BJ (cell line): ENCODE data around the gene TEX30. TPM values are rescaled to one million over a fixed set of nuclear protein-coding genes. Genes with fewer than 3 reads are reported as not detected.

ENCODE experiments used
- CTCF ChIA-PET: fragments of 350-600 bp; formaldehyde crosslinking; extraction: SDS; loops from one replicate; lab custom pipeline; 2021; ENCODE audit warnings: antibody characterized with exemption, inconsistent platforms; lab: Yijun Ruan, JAX
- POLR2A ChIA-PET: fragments of 300-600 bp; sonication (Branson Sonifier 250); formaldehyde crosslinking; extraction: SDS; loops from one replicate; lab custom pipeline; 2021; ENCODE audit warnings: antibody characterized with exemption; lab: Charles Lee
- DNase-seq: peaks from one replicate; pipeline ENCODE4 v3.0.0-alpha.2; 2011; ENCODE audit warnings: low read depth
- H3K27me3 ChIP-seq: 2 replicates; pipeline ENCODE4 v1.6.0; 2011; ENCODE audit warnings: low read length; ENCODE audit not compliant: control insufficient read depth, insufficient read depth
- H3K36me3 ChIP-seq: 2 replicates; pipeline ENCODE4 v1.5.1; 2011; ENCODE audit warnings: low read length; ENCODE audit not compliant: control insufficient read depth, insufficient read depth
- H3K4me3 ChIP-seq: 2 replicates; pipeline ENCODE4 v1.5.1; 2011; ENCODE audit warnings: low read depth, mild to moderate bottlenecking, control low read depth, low read length
- polyA plus RNA-seq: library from polyadenylated mRNA; depleted of rRNA; stranded (reverse); fragments of >200 nt; gene quantifications from 2 replicates; pipeline ENCODE4 v1.2.3, GENCODE V29; 2011
- TF ChIP-seq, protein P1 (sequence below): IDR thresholded peaks from 2 replicates; pipeline ENCODE4 v1.5.1; 2011; ENCODE audit warnings: low read depth, mild to moderate bottlenecking, control low read depth, inconsistent platforms, low read length, moderate library complexity; ENCODE audit not compliant: insufficient read depth

TEX30 gene
- polyA plus RNA-seq, 1 experiment = 5.5 TPM

DNA sequence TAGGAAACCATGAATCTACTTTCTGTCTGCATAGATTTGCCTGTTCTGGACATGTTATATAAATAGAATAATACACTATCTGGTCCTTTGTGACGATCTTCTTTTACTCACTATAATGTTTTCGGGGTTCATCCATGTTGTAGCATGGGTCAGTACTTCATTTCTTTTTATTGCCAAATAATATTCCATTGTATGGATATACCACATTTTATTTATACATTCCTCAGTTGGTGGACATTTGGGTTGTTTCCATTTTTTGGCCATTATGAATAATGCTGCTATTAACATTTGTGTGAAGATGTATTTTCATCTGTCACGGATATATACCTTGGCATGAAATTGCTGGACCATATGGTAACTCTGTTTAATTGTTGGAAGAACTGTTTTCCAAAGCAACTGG lies 32.1 kb upstream of the TEX30 start:
- Histone ChIP-seq H3K27me3 (no peaks in the 10 kb centered on the region), H3K4me3 (no peak overlapping the region), H3K36me3 (peaks cover 1% of the 10 kb centered on the region; the same call in 1 of the 2 replicates)
- no peak for DNase-seq
- ChIA-PET CTCF (no interaction called here), POLR2A (no interaction called here)
- TF ChIP-seq, protein P1, sequence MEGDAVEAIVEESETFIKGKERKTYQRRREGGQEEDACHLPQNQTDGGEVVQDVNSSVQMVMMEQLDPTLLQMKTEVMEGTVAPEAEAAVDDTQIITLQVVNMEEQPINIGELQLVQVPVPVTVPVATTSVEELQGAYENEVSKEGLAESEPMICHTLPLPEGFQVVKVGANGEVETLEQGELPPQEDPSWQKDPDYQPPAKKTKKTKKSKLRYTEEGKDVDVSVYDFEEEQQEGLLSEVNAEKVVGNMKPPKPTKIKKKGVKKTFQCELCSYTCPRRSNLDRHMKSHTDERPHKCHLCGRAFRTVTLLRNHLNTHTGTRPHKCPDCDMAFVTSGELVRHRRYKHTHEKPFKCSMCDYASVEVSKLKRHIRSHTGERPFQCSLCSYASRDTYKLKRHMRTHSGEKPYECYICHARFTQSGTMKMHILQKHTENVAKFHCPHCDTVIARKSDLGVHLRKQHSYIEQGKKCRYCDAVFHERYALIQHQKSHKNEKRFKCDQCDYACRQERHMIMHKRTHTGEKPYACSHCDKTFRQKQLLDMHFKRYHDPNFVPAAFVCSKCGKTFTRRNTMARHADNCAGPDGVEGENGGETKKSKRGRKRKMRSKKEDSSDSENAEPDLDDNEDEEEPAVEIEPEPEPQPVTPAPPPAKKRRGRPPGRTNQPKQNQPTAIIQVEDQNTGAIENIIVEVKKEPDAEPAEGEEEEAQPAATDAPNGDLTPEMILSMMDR = no peak

DNA sequence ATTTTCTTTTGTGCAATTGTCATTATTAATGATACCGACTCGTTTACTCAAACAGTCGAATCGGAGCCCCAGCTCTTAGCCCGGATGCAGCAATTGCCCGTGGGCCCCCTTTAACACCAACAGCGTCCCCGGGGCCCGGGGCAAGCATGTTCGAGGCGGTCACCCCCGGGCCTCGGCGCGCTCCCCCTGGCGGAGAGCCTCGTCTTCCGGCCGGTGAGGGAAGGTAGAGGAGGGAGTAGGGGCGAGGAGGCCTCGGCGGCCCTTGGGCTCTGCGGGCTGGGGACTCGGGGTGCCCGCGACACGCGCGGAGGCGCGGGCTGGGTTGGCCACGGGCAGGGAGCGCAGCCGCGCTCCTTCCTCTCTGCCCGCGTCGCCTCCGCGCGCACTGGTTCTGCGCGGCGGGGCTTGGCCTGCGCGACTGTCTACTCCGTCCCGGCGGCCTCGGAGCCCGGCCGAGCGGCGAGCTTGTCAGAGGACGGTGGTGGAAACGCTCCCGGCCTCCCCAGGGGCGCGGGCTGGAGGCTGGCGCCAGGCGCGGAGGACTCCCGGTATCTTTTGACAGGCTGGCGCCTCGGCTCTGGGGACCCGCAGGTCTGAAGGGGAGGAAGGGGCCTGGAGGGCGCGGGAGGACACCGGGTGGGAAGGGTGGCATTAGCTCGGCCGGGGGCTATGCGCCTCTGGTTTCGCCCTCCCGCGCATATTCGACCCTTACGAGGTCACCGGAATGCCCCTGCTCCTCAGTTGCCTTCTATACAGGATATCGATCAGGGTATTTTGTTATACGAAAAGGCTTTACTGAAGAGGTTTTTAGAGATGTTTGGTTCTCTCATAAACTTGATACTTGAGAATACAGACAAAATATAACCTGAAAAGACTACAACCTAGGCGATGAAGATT lies 26.8 kb upstream of the TEX30 start:
- Histone ChIP-seq H3K4me3 (peak overlapping the region; percentile 96), H3K36me3 (no peaks in the 10 kb centered on the region), H3K27me3 (no peaks in the 10 kb centered on the region)
- TF ChIP-seq, protein P1 = peak; percentile 81
- CTCF ChIA-PET = interaction anchor here (0.5 to 4.0 kb wide), 23 partner anchors 10 to 219 kb away, joined by 3 to 11 read pairs (median 3); partner anchors contain the start of gene ERCC5
- POLR2A ChIA-PET = interaction anchor here (0.6 kb wide), 1 partner anchor 45 kb away, joined by 3 read pairs; no protein-coding TSS in a partner anchor
- DNase-seq = no peak

DNA sequence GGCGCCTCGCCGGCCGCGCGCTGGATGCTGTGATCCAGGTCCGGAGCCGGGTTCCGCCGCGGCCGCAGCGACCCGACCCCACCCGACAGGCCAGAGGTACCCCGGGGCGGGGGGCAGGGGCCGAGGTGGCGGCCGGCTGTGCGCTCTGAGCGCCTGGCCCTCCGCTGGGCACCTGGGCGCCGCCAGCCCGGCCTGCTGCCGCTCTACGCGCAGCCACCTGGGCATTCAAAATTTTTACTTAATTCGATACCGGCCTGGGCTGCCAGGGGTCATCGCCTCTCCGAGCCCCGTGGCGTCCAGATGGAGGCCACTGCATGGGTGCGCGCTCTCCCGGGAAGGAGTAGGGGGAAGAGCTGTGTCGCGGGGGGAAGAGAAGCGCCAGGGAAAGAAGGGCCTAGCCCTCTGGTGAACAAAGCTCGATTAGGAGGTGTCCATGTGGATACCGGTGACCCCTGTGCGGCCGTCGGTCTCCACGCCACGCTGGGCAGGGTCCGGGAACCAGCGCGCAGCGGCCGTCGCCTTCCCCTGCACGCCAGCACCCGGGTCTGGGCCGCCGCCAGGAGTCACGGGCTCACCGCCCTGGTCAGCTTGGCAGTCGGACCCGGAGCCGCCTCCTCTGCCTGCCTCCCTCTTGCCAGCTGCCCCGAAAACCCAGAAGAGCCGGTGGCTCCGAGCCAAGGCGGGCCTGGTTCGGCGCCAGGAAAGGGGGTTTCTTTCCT lies 26.0 kb upstream of the TEX30 start:
- no peak for DNase-seq
- TF ChIP-seq, protein P1 = no peak
- CTCF ChIA-PET = interaction anchor here (0.7 to 4.0 kb wide), 17 partner anchors 10 to 218 kb away, joined by 3 to 11 read pairs (median 4); partner anchors contain the start of gene ERCC5
- Histone ChIP-seq H3K4me3 (peak overlapping the region; percentile 96), H3K27me3 (no peaks in the 10 kb centered on the region), H3K36me3 (no peaks in the 10 kb centered on the region)
- POLR2A ChIA-PET = no interaction called here

DNA sequence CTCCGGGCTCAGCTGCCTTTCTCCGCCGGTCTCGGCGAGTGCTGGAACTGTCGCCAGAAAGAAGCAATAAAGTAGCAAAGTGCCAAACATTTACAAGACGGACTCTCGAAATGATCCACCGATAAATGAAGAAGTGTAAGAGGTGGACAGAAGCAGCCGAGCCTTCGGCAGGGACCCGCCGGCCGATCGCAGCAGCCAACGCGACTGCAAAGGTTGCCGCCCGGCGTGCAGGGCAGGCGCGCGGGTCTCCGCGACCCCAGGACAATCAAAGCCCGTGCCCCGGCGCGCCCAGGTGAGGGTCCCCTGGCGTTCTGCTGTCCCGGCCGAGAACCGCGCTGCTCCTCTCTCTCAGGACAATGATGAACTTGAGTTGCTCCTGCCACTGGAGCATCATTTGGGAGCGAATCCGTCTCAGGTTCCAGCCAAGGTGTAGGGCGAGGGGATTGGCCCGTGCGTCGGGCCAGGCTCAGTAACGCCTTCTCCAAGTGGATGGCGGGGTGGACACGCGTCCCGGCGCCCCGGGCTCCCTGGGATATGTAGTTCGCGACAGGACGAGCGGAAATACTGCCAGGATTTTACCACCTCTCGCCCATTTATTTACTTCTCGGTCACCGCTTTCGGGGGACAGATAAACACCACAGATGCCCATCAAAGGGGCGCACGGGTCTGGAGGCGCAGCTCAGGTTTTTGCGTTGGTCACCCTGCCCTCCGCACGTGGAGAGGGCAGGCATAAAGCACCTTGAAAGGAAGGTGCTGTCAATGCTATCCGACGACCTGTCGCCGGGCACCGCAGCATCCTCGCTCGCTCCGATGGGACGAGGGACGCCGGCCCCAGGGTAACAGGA lies 25.2 kb upstream of the TEX30 start, which contains the start of the genes BIVM and POGLUT2:
Gene BIVM, plus strand, starts transcription at position 539 of the 845 bp plus-strand sequence. CDS start 8,149 bp downstream, outside the sequence.
Gene POGLUT2, minus strand, starts transcription at position 396 of the 845 bp plus-strand sequence. Its CDS starts 306 bp downstream, at position 90.
- peak; percentile 55 for DNase-seq
- Histone ChIP-seq H3K27me3 (no peaks in the 10 kb centered on the region), H3K4me3 (peak within 1 kb of the TSS; percentile 96), H3K36me3 (no peaks in the 10 kb centered on the region)
- TF ChIP-seq, protein P1 = no peak
- POLR2A ChIA-PET = no interaction called here
- CTCF ChIA-PET = interaction anchor here (1.0 to 4.0 kb wide), 6 partner anchors 10 to 217 kb away, joined by 4 to 11 read pairs (median 5); no protein-coding TSS in a partner anchor
